EL (cell line): Measurements from ENCODE around the gene NAT8.
A peak's percentile ranks its signal among the peaks of the same experiment; 100 is the strongest.
"Not testable (repeated sequence)": the region's sequence is repeated elsewhere in the genome, so short reads cannot be mapped to it uniquely, and the experiment has no call there.

ENCODE experiments used
- DNase-seq: peaks from one replicate; pipeline ENCODE4 v3.0.0-alpha.2; 2016

Gene NAT8

GRCh38 chr2:73630662-73631266 lies 11.5 kb downstream of the NAT8 start:
- DNase-seq: peak; percentile 15

GRCh38 chr2:73628493-73628892 lies 13.7 kb downstream of the NAT8 start:
- not testable (repeated sequence) for DNase-seq

GRCh38 chr2:73626237-73626636 lies 16.0 kb downstream of the NAT8 start:
- DNase-seq: not testable (repeated sequence)

DNA sequence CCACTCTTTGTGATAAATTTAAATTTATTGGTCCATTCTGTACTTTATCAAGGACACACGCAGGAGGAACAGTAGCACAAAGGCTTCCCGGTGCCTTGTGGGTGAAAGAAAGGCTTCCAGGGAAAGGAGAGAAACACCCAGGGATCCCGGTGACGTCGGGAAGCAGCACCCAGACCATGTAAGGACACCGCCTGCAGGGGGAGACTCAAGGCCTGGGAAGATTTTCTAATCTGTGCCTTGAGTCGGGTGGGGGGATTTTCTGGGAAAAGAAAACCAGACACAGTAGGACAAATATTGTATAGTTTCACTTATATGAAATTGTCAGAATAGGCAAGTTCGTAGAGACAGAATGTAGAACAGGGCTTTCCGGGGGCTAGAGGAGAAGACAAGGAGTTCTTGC lies 17.6 kb downstream of the NAT8 start:
- not testable (repeated sequence) for DNase-seq

GRCh38 chr2:73624036-73624435 lies 18.2 kb downstream of the NAT8 start:
- peak; percentile 4 for DNase-seq

DNA sequence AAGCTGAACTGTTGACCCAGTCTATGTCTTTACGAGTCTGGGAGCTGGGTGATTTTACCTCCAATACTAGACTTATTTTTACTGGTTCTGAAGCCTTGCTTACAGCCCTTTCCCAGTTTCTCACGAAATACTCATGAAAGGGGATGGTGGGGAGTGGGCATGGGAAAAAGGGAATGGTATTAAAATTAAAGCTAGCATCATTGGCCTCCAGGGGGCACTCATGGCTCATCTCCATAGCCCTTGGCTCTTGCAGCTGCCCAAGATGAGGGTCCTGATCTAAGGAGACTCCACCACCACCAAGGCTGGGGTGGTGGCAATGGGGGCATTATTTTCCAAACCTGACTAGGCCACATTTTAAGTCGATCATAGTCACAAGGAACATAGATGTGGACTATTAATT lies 22.3 kb downstream of the NAT8 start:
- not testable (repeated sequence) for DNase-seq

DNA sequence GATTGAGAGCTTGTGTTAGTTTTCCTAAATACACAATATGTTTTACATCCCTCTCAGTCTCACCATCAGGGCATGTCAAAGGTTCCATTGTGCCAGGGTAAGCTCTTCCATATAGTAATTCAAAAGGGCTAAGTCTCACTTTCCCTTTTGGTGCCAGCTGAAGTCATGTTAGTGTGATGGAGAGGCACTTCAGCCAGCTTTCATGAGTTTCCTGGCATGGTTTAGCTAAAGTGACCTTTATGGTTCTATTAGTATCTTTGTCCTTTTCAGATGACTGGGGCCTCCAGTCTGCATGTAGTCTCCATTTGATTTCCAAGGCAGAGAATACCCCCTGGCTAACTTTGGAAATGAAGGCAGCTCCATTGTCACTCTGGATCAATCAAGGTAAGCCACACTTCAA lies 27.2 kb downstream of the NAT8 start:
- DNase-seq: no peak

DNA sequence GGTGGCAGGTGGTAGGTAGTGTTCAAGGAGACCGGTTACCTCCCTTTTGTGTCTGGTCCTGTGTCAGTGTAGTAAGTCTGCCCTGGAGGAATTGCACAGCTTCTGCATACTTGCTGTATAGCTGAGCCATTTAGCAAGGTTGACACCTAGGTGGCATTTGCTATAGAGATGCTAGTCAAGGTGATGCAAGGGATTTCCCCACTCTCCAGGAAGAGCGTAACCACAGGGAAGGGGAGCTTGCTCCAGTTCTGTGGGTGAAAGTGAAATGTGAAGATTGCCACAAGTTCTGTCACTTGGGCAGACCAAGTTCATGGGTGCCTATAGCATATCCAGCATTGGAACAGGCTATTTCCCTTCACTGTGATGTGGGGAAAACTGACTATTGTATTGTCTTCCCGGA lies 28.1 kb downstream of the NAT8 start:
- no peak for DNase-seq

DNA sequence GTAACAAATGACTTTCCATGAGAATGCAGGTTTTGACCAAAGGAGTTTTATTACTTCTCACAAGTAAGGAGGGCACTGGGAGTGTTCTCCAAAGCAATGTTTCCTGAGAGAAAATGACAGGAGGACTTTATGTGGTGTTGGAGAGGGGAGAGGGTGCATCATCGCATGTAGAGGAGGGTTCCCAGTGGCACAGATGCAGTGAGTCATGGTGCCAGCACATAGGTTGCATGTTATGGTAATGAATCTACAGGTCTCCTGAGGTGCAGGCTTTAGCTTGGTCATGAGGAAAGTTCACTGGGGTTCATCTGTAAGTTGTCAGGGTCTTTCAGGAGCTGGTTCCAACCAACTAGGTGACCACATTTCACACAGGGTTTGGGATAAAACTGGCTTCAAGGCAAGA lies 30.4 kb downstream of the NAT8 start:
- peak; percentile 30 for DNase-seq

- no peak for DNase-seq
Measured at GRCh38 chr2:73611193-73611592, 31.0 kb downstream of the NAT8 start.

DNA sequence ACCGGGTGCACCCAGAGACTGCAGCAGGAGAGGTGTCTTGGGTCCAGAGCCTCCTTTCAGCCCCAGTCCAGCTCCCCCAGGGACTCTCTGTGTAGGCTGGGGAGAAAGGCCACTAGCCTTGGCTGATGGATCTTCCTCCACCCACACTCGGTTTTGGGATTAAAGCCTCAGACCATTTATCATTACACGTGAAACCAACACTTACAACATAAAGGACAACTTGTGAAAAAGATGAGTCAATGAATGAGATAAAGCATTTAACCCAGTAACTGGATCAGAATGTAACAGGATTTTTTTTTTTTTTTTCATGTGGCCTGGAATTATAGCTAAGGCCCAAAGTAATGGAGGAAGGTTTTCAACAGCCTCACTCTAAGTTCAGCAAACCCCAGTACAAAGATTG lies 32.1 kb downstream of the NAT8 start:
- DNase-seq: no peak

DNA sequence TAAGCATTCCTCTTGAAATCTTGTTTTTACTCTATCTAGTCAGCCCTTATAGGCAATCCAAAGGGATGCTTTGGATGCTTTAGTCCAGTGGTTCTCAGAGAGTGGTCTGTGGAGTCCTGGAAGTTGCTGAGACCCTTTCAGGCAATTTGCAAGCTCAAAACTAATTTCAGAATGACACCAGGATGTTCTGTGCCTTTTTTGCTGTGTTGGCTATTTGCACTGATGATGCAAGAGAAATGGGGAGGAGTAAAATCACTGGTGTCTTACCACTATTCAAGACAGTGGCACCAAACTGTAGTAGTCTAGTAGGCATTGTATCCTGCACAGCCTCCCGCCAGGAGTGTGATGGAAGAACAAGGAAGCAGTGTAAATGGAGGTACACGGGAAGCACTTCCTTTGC lies 37.6 kb downstream of the NAT8 start:
- DNase-seq: not testable (repeated sequence)

DNA sequence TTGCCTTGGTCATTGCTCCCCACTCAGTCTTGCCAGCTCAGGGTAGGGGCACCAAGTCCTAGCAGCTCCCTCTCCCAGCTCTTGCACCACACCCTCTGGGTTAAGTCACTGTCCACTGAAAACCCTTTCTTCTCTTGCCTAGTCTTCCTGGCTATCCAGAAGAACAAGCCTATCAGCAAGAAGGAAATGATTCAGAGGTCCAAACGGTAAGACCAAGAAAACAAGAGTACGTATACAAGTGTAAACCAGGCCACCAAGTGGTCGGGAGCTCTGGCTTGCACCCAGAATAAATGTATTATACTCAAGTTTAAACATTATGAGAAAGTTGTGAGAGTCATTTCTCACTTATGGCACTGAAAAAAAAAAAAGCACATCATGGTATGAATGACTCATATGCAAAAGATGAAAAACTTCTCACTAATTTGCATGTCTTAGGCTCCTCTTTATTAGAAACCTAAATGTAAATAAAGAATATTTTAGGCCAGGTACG lies 39.1 kb downstream of the NAT8 start:
- DNase-seq: peak; percentile 76

DNA sequence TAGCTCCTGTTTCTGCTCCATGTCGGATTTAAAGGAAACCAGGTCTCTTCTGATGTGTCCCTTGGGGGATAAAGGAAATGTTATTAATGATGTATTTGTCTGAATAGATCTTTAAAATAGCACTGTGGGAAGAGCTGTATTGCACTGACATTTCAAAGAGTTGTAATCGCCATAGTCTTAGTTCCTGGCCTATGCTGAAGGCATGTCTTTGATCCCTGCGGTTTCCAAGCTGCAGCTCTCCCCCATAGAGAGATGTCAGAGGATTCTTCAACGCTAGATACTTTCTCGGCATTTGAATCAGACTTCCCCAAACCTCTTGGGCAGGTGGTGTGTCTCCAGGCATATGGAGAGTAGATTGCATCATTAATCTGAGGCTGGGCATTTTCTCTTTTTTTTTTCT lies 40.4 kb downstream of the NAT8 start:
- no peak for DNase-seq

GRCh38 chr2:73594251-73594650 lies 48.0 kb downstream of the NAT8 start:
- peak; percentile 22 for DNase-seq

- peak; percentile 4 for DNase-seq
Measured at GRCh38 chr2:73593680-73594079, 48.5 kb downstream of the NAT8 start.
